HG02973 (cell line): ENCODE measurements around the gene DIP2C.
"Not testable (repeated sequence)": the region's sequence is repeated elsewhere in the genome, so short reads cannot be mapped to it uniquely, and the experiment has no call there.

Source experiments
- ATAC-seq: cut with Tn5 transposase; IDR thresholded peaks from one replicate; pipeline ENCODE4 v1.9.1; 2021; ENCODE audit warnings: moderate library complexity; ENCODE audit not compliant: unreplicated experiment

The DIP2C gene

GRCh38 chr10:700183-700582 is 10.7 kb upstream of the DIP2C start:
- ATAC-seq = not testable (repeated sequence)

DNA sequence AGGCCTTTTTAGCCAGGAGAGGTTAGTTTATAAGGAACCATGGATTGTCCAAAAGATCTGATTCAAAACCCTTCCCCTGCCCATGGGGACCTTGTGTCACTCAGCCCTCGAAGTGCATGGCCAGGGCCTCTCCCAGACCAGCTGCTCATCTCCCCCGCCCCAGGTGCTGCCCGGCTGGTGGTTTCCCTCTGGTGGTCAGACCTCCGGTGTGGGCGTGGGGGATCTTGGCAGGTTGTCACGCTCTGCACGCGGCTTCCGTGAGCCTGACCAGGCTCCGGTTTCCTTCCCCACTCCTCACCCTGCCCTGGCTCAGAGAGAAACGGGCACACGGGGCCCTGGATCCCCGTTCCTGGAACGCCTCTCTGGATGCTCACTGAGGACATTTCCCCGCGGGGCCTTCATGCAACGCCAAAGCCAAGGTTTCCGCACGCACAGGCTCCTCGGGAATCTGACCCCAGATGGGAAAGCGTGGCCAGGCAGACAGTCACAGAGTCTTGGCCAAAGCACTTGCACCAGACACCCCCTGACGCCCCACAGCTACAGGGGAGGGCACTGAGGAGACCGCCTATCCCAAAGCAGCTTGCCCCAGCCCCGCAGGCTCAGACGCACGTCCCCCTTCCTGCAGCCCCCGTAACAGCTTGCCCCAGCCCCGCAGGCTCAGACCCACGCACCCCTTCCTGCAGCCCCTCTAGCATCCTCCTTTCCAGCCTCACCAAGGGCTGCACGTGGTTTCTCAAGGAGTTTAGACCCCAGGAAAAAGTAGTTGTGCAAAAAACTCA is 7.8 kb upstream of the DIP2C start:
- no peak for ATAC-seq

GRCh38 chr10:695396-695795 is 5.9 kb upstream of the DIP2C start:
- ATAC-seq = no peak

GRCh38 chr10:693506-693905 is 4.0 kb upstream of the DIP2C start:
- no peak for ATAC-seq

GRCh38 chr10:692682-693351 is 3.3 kb upstream of the DIP2C start:
- no peak for ATAC-seq

- ATAC-seq = no peak
Measured at GRCh38 chr10:691216-691615, 1.7 kb upstream of the DIP2C start.

GRCh38 chr10:690372-691161 is 1.1 kb upstream of the DIP2C start:
- no peak for ATAC-seq

GRCh38 chr10:689121-689451 is 382 bp downstream of the DIP2C start:
- ATAC-seq = no peak

DNA sequence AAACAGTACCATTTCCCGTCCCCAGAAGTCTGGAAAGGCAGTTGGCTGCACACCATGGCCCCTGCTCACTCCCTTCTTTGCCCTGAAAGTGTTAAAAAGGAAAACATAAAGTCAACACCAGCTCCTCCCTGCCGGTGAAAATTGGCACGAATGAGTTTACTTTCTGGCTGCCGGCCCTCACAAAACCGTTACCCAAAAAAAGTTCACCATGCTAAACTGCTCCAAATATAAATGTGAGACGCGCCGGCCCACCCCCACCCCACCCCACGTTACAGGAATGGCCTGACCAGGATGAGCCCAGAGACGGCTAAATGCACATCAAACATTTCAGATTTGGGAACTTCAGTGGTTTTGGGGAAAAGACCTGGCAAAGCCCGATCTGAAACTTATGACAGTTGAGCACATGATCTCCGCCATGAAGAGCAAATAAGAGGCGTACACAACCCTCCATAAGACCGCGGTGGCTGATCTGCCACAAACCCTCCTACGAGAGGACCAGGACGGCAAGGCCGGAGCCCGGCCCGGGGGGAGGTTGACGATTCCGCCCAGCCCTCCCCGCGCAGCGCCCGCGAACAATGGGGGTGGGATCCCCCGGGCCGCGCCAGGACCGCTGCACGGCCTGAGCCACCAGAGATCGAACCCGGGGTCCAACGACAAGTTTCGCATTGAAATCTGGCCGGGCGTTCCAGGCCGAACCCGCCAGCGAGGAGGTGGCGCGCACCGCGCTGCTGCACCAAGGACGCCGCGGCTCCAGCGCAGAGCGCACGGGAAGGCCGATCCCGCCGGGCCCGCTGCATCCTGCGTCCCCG is 952 bp downstream of the DIP2C start:
- no peak for ATAC-seq

DNA sequence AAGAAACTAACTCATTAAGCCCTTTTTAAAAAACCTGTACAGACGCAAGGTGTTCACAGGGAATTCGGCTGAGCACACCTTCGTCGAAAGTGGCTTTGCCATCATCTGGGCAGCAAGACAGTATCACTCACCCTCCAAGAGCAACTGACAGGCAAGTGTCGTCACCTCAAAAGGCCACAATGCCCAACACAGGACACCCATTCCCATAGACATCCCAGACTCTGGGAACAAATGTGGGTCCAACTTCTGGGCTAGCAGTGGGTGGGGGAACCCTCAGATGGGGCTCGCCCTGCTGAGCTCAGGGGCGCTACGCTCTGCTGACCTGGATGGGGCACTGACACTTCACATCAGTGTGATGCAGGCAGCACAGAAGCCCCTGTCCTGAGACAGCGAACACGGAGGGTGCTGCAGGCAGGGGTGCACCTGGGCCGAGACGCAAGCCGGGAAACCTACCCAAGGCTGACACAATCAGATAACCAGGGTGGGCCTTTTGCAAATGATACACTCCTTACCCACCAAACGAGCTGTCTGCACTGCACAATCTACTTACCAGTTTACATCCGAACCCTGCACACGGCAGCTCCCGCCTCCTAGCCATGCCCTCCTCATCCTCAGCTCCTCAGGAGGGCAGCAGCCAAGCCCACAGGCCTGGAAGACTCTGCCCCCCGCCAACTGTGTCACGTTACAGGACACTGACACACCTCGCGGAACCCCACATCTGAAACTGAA is 1.7 kb downstream of the DIP2C start:
- no peak for ATAC-seq

DNA sequence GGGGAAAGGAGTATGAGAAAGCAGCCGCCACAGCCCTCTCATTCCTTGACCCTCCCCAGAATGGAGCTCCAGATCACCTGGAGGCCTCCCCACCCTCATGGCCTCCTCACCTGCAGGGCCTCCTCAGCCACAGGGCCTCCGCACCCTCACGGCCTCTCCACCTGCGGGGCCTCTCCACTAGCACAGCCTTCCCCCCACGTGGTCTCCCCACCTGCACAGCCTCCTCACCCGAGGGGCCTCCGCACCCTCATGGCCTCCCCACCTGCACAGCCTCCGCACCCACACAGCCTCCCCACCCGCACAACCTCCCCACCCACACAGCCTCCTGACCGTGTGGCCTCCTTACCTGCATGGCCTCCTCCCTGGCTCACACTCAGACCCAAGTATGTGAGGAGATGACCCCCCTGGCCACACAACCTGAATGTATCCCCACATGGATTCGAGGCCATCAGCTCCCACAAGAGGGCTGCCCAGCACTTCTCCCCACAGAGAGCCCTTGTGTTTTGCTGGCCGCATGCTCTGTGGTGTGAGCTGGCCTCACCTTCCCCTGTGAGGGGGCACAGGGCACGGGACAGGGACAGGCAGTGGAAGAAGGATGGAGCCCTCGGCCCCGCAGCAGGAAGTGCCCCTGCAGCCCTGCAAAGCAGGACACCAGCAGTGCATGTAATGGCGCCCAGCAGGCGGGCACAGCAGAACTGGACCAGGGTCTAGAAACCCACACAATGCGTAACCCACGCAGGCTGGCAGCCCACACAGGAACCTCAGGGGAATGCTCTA is 3.1 kb downstream of the DIP2C start:
- no peak for ATAC-seq

GRCh38 chr10:685613-686012 is 3.9 kb downstream of the DIP2C start:
- no peak for ATAC-seq

DNA sequence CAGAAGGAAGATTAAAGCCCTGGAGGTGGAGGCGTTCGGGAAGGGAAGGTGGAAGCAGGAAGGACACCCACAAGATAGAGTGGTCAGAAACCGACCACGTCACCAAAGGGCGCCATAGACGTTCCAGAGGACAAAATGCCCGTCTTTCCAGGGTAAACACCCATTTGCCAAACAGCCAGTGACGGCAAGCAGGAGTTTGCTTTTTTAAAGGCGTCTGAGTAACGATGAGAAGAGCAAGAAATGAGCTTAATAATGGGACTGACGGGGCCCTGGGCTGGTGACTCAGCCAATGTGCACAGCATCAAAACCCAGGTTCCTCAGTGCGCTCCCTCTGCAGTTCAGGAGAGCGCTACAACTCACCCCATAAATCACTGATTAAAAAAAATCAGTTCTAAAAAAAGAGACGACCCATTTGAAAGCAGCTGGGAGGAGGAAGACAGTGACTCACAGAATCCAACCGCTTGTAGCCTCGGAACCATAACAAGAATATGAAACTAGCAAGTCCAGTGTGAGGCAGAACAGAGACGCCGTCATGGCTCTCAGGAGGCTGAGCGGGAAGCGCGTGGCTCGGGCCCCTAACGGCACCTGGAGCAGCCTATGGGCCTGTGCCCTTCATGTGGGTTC is 5.9 kb downstream of the DIP2C start:
- no peak for ATAC-seq

GRCh38 chr10:682931-683447 is 6.5 kb downstream of the DIP2C start:
- no peak for ATAC-seq

DNA sequence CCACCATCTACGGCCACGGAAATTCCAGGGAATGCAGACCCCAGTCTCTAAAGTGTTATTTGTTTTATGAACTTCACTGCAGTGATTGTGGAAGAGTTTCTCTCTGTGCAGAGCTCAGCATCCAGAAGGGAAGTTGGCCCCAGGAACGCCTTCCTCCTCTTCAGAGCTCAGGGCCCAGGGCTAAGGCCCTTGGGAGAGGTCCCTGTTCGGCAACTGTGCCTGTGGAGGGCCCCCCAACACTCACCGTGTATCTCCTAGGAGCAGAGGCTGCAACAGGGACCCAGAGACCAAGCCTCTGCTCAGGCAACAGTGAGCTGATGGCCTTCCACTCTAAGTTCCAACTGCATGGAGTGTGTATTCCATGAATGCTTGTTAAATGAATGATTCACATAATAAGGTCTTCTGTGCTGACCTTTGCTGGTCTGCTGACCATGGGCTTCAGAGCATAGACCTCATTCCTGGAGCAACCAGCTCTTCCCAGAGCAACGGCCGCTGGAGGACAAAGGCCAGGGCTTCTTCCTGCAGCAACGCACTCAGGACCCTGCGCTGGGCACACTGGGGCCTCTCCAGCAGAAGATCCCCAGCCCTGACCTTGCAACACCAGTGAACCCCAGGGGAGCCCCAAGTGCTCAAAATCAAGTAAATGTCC is 7.7 kb downstream of the DIP2C start:
- ATAC-seq = no peak

DNA sequence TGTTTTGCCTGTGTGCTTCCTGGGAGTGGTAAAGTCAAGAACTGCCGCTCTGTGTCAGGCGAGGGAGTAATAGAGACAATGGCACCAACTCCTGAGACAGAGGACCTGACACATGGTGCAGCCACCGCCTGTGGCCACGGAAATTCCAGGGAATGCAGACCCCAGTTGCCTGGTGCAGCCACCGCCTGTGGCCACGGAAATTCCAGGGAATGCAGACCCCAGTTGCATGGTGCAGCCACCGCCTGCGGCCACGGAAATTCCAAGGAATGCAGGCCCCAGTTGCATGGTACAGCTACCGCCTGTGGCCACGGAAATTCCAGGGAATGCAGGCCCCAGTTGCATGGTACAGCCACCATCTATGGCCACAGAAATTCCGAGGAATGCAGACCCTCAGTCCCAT is 8.7 kb downstream of the DIP2C start:
- no peak for ATAC-seq

DNA sequence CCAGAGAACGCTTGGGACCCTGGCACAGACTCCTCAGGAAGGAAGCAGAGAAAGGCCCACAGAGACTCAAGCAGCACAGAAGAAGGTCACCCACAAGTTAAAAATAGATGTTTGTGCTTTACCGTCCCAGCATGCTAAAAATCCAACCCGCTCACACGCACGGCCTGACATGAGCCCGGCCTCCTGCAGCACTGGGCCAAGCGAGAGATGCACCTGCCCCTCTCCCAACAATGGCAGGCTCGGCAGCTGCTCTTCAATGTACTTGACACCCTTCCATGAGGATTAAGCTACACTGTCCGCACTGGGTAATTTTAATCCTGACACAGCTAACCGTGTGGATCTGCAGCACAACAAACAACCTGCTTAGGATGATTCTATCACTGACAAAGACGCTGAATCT is 9.3 kb downstream of the DIP2C start:
- ATAC-seq = no peak

DNA sequence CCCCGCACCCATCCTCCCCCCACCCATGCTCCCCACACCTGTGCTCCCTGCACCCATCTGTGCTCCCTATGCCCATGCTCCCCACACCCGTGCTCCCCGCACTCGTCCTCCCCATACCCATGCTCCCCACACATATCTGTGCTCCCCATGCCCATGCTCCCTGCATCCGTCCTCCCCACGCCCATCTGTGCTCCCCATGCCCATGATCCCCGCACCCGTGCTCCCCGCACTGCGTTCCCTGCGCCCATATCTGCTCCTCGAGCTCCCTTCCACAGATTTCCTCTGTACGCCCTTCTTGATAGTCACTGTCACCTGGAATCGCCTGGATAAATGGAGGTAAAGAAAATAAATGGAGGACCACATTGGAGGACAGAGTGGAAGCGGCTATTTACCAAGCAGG is 9.9 kb downstream of the DIP2C start:
- no peak for ATAC-seq

DNA sequence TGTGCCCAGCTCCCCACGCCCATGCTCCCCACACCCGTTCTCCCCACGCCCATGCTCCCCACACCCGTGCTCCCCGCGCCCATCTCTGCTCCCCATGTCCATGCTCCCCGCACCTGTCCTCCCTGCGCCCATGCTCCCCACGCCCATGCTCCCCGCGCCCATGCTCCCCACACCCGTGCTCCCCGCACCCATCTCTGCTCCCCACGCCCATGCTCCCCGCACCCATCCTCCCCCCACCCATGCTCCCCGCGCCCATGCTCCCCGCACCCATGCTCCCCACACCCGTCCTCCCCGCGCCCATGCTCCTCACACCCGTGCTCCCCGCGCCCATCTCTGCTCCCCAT is 10.8 kb downstream of the DIP2C start:
- not testable (repeated sequence) for ATAC-seq
